Activated CD8-positive, alpha-beta memory T cell treated with anti-CD3 and anti-CD28 coated beads, Interleukin-2, amount 50 U/mL, for 4 hours (primary cell): ENCODE data around the gene LRRC47.
"Not testable (repeated sequence)": the region's sequence is repeated elsewhere in the genome, so short reads cannot be mapped to it uniquely, and the experiment has no call there.

Experiments
- DNase-seq: peaks from one replicate; pipeline ENCODE4 v3.0.0-alpha.2; 2020

The LRRC47 gene

DNA sequence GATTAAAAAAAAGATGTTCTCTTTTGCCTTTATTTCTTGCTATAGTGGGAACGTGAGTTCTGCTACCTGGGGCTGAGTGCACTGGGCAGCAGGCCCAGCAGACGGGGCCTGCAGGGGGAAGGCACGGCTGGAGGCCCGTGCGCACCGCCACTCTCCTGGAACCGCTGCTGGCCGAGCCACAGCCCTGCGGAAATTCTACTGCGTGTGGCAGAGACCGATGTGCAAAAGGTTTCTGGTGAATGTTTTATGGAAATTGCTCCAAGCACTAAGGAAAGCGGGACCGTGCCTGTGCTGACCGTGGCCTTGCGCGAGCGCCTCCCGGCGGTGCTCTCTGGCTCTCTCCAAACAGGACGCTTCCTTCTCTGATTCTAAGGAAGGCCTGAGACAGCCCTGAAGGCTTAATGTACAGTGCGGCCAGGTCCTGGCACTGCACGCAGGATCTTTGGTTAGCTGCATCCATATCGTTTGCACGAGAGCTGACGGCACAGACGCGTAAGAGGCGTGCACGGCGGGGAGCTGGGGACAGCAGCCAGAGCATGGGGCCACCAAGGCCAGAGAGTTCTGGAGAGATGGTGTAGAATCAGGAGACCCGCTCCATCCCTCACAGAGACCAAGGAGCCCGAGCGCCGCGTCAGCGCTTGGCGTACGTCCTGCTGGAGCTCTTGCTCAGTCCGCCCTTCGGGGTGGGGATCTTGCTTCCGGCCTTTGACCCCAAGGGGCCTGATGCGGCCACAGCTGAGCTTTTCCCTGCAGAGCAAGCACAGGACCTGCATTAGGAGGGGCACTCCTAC is 18.7 kb upstream of the LRRC47 start:
- no peak for DNase-seq

DNA sequence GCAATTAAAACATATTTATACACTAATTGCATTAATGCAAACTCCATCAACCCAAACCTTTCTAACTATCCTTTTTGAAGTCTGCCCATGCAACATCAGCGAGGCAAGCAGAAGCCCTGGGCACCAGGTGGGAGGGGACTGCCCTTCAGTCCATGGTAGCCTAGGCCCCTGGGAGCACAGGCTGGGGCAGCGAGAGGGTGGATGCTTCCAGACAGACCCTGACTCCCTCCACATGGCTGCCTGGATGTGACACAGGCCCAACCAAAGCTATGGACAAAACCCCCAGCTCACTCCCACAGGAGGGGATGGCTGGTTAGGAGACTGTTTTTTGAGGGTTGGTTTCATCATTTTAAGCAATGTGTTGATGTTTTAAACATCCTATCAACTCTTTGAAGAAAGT is 17.8 kb upstream of the LRRC47 start:
- DNase-seq: no peak

DNA sequence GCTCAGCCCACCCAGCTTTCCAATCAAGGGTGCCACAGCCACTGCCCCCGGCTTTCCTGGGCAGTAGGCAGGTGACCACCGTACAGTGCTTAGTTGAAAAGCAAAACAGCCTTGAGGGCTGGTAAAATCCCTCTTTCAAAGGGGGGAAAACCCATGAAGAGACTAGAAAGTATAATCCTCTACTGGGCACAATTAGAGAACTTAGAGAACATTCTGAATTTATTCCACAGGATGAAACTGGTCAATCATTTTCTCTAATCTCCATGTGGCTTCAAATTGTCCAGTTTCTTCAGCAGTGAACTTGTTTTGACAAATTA is 15.3 kb upstream of the LRRC47 start:
- no peak for DNase-seq

DNA sequence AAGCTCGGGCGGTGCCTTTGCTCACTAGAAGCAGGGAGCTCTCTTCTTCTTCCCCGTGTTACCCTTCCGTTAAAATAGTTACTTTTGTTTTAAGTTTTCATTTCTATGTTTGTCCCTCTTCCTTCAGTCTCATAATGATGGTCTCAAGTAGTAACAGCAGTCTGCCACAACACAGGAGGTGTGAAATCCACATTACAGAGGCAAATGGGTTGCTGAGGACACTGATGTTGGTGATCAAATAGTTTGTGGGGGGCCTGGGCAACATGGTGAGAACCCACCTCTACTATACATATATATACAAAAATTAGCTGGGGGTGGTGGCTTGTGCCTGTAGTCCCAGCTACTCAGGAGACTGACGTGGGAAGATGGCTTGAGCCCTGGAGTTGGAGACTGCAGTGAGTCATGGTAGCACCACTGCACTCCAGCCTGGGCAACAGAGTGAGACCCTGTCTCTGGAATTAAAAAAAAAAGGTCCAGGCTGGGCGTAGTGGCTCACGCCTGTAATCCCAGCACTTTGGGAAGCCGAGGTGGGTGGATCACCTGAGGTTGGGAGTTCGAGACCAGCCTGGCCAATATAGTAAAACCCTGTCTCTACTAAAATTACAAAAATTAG is 14.0 kb upstream of the LRRC47 start:
- DNase-seq: not testable (repeated sequence)

DNA sequence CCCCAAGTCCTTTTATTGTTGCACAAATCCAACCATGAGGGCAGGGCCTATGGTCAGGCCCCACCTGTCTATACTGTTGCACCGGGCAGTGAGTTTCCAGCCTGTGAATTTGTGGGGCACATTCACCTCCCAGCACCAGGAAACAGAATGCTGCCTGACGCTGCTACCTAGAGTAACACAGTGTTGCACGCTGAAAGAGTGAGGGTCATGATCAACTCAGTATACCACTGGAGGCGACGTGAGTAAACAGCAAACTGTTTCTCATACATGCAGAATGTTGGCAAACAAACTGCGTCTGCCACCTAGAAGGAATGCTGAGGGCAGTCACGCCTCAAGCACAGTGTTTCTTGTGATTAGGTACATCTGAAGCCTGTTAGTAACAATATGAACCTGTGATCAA is 13.4 kb upstream of the LRRC47 start:
- no peak for DNase-seq

DNA sequence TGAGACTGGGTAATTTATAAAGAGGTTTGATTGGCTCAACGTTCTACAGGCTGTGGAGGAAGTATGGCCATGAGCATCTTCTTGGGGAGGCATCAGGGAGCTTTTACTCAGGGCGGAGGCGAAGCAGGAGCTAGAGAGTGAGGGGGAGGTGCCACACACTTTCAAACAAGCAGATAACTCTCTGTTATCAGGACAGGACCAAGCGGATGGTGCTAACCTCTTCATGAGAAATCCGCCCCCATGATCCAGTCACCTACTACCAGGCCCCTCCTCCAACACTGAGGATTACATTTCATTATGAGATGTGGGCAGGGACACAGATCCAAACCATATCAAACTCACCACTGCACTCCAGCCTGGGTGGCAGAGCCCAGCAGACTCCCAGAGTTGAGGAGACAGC is 11.5 kb upstream of the LRRC47 start:
- no peak for DNase-seq

DNA sequence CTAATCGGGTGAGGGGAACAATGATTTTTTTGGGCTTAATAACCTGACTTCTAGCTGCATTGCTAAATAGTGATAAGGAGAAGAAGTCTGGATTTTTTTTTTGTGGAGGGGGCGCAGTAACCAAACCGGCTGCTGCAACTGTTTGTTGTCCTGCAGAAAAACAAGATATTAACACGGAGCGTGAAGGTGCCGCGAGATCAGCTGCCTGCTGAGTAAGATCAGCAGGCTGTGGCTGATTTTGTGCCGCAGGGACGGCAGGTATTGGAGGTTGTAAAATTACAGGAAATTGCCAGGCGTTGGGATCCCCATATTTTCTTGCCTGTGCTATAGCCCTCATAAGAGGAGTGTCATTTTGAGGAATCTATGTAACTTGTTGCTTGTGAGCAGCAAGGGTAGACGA is 8.7 kb upstream of the LRRC47 start:
- no peak for DNase-seq

DNA sequence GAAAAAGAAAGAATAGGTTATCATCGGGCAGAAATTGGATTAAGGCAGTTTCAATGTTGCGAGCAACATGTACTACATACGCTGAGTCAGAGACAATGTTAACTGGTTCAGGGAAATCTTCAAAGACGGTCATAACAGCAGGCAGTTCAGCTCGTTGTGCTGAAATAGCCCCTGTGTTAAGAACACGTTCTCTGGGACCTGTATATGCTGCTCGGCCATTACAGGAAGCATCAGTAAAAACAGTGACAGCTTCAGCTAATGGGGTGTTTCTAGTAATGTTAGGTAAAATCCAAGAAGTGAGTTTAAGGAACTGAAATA is 8.3 kb upstream of the LRRC47 start:
- not testable (repeated sequence) for DNase-seq

DNA sequence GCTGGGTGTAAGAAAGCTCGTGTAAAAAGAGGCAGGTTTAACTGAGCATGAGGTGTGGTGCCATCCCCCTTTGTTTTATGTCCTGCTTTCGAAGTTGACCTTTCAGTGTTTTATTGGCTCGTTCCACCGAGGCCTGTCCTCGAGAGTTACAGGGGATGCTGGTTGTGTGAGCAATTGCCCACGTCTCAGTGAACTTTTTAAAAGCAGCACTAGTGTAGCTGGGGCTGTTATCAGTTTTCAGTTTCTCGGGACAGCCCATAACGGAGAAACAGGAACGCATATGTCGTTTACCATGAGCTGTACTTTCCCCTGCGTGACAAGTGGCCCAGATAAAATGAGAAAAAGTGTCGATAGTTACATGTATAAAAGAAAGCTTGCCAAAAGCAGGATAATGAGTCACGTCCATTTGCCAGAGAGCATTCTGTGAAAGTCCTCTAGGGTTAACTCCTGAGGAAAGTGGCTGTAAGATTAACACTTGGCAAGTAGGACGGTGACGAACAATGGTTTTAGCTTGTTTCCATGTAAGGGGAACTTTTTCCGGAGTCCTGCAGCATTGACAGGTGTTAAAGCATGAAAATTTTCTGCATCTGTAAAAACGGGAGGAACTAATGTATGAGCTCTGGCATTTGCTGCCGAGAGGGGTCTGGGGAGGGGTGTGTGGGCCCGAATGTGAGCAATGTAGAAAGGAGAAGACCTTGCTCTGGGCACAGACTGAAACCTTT is 7.8 kb upstream of the LRRC47 start:
- DNase-seq: no peak

DNA sequence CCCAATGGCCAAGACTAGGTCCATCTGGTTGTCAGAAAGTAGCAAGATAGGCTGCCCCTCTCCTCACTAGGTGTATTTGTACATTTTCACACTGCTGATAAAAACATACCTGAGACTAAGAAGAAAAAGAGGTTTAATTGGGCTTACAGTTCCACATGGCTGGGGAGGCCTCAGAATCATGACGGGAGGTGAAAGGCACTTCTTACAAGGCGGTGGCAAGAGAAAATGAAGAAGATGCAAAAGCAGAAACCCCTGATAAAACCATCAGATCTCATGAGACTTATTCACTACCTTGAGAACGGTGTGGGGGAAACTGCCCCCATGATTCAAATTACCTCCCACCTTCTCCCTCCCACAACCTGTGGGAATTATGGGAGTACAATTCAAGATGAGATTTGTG is 4.5 kb upstream of the LRRC47 start:
- not testable (repeated sequence) for DNase-seq

DNA sequence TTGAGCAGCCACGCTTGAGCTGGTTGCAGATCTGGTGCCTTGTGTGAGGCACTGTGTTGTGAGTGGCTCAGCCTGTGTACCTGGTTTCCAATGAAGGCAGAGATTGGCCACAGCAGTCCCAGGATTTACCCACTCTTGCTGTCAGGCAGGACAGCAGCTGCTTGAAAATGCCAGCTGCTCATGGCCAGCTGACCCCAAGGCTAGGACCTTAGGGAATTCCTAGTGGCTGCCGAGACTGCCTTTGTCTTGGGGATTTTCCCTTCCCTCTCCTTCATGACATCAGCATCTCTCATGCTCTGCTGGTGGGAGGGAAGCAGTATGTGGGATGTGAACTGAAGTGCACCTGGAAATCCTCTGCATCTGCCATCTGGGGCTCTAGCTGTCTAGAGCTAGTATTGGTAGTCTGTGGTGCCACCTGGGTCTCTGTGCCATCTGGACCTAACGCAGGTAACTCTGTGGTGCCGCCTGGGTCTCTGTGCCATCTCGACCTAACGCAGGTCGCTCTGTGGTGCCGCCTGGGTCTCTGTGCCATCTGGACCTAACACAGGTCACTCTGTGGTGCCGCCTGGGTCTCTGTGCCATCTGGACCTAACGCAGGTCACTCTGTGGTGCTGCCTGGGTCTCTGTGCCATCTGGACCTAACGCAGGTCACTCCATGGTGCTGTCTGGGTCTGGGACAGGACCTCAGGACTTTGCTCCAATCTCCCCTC is 3.8 kb upstream of the LRRC47 start:
- DNase-seq: no peak

DNA sequence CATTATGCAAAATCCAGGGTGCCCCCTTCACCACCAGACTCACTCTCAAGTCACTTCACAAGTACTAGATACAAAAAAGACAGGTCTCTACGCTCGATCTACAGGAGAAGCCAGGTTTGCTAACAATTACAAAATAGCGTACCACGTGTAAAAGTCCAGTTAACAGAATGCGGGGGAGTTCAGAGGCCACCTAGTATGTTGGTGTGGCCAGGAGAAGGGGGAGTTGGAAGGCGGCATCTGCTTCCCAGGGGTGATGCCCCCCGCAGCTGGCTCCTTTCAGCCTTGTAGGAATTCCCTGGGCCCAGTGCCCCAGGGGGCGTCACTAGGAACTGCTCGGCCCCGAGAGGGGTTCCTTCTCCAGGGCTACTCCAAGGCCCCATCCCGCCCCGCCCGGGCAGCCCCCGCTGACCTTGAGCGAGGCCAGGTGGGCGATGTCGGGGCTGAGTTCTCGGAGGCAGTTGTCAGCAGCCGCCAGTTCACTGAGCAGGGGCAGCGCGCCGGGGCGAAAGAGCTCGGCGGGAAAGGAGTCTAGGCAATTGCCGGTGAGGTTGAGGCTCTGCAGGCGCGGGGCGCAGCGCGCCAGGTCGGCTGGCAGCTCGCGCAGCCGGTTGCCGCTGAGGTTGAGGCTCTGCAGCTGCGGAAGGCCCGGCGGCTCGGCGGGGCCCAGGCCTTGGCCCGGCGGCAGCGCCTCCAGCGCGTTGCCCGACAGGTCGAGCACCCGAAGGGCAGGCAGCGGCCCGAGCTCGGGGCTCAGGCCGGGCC is 664 bp downstream of the LRRC47 start:
- DNase-seq: no peak

DNA sequence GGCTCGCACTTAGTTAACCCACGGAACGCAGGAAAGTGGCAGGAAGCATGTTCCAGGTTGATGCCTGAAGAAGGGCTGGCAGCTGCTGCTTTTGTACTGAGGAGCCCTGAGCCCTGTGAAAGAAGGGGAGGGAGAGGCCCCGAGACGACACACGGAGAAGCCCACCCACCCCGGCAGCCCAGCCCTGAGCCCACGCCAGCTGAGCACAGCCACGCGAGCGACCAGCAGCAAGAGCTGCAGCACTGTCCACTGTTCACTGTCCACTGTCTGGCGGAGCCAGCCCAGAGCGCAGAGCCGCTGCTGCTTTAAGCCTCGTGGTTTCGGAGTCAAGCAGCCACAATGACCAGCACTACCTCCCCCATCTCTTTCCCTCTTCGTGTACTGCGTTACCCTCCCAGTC is 5.3 kb downstream of the LRRC47 start:
- no peak for DNase-seq

DNA sequence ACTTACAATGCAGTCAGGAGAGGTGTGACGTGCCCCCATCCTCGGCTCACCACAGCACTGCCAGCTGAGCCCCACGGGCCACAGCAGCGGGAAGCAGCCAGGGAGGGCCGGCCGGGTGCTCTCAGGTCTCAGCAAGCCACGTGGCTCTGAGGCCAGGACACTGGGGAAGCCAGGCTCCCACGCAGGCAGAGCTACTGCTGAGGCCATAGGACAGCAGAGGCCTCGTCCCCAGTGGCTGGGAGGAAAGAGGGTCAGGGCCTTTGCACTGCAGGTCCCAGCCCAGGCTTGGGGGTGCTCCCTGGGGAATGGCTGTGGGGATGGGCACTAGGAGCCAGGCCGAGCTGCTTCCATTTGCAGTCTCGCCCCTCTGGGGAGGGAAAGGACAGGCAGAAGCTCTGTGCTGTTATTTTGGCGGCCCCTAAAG is 5.8 kb downstream of the LRRC47 start:
- DNase-seq: no peak

DNA sequence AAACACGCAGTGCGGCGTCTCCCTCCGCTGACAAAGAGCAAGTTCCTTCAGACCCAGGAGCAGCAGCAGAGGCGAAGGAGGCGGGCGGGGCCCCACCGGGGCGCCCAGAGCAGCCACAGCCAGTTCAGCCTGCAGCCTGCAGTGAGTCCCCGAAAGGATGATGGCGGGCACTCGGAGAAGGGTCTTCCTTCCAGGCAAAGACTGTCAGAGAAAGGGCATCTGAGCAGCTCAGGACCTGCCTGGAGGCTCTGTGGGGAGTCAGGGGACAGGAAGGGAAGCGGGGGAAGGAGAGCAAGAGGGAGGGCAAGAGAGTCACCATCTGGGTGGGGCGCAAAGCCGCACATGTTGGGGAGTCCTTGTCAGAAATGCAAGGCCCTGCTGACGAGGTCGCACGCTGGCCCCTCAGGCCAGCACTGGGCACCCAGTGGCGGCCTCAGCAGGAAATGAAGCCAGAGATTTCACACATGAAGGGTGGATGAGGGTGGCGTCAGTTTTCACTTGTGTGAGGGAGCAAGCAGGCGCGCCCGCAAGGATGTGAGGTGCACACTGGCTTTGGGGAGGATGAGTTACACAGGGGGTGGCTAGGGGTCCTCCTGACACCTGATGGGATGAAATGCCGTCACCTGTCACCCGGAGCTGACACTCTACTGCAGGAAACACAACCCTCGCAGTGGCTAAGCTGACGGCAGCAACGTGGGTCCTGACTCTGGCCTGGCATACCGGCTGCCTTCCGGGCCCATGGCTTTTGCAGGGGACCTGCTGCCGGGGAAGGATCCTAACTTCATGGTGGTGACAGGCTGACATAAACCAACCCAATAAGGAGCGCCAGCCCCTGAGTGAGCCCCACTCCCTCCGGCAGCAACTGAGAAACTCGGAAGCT is 6.6 kb downstream of the LRRC47 start:
- DNase-seq: no peak

DNA sequence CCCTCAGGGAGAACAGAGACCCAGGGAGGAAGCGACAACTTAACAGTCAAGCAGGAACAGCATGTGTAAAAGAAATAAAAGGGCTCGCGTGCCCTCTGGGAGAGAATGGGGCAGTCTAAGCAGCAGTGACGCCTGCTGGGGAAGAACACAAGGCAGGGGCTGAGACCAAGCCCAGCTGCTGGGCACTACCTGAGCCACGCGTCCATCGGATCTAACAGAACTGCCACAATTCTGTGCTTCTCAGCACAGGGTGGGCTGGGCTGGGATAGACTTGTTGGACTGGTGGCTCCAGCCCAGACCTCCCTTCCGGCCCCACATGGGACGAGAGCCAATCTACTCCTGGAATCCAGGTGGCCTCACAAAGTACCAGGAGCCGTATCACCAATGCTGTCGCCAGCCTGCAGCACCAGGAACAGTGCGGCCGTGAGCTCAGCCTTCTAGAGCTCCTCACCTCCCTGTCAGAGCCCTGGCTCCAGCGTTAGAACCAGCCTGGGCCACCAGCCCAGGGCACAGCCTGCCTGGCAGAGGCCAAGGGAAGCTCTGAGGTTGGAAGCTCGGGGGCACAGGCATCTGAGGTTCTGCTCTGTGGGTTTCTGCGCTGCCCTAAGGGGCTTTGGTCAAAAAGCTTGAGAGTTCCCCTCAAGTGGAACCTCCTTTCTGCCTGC is 7.4 kb downstream of the LRRC47 start:
- DNase-seq: no peak

DNA sequence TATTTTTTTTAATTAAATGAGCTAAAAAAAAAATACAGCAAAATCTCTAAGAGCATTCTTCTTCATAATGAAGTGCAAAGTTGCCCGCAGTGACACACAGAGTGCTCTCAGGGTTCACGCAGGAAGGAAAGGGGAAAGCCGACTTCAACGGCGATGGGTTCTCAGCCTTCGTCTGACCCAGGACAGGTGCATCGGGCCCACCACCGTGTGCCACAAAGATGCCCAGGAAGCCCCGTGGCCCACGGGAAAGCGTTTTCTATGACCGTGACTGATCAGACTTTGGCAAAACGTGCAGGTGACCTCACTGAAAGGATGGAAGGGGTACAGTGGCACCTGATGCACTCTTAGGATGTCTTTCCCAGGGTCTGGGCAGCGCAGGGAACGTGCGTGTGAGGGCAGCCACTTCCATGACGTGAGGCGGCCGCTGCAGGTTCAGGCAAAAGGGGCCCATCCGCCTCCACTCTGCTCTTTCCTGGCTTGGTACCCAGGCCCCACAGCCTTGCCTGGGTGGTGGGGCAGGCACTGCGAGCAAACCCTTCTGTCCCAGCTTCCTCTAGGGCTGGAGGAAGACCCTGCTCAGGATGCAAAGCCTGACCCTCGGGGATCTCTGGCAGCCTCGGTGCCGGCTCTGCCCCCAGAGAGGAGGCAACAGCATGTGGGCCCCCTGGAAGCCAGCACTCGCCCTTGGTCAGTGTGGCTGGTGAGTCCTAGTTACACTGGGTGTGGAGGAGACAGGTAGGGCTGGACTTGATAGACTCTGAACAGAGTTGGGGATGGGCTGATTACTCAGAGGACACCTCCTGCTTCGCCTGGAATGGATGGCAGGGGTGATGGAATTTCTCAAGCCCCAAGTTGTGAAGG is 8.3 kb downstream of the LRRC47 start:
- no peak for DNase-seq

DNA sequence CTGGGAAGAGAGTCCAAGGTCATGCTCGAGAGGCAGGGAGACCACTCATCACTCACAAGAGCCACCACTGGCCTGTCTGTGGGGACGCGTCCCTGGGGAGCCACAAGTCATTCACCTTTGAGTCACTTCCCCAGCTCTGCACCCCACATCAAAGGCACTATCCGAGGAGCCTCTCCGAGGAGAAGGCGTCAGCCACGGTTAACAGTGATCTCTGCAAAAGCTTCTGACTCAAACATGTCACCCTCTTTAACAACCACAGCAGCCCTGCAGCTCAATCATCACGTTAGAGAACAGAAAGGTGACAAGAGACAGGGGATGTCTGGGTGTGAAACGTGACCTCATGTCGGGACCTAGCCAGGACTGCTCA is 9.0 kb downstream of the LRRC47 start:
- DNase-seq: no peak

DNA sequence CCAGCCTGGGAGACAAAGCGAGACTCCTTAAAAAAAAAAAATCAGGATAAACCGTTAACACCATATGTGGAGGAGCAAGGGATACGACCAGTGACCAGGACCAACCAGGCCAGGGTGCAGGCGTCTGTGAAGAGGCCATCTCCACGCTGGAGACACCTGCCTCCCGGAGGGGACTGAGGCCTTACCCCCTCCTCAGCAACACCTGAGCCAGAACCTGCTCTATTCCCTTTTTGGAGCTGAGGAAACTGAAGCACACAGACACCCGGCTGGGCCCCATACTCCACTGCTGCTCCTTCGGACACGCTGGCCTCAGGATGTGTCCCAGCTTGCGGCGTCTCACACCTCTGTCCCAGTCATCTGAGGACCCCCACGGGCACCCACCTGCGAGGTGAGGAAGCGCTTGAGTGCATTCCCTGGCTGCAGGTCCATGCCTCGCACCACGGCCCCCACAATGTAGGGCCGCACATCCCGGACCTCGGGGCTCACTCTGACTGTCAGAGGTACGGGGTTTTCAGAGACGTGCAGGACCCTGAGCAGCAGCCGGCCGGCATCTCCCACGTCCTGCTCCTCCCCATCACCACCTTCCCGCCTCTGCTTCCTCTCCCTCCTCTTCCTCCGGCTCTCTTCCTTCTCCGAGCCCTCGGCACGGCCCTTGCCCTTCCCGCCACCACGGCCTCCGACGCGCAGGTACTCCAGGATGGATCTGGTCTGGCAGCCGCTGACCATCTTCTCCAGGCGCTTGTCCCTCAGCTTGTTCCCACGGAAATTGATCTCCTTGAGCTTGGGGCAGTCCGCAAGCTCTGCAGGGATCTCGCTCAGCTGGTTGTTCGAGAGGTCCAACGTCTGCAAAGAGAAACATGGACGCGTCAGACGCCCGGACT is 9.6 kb downstream of the LRRC47 start:
- DNase-seq: no peak
